Endothelial cell of umbilical vein (primary cell): Measurements from ENCODE around the gene PTRH1. TPM values are rescaled to one million over a fixed set of nuclear protein-coding genes. Genes with fewer than 3 reads are reported as not detected.

Source experiments
- BruUV-seq: library from RNA; stranded (reverse); fragments of 400-500 nt; replicated peaks from 2 replicates; lab custom pipeline; 2021; lab: Mats Ljungman, UMichigan
- CTCF ChIA-PET: fragments of 300-600, 350-600 bp; sonication (Branson Sonifier 250); formaldehyde crosslinking; loops from one replicate; lab custom pipeline; 2021; ENCODE audit warnings: antibody characterized with exemption, inconsistent platforms; lab: Charles Lee
- POLR2A ChIA-PET: fragments of 300-600, 350-600 bp; sonication (Branson Sonifier 250); formaldehyde crosslinking; loops from one replicate; lab custom pipeline; 2021; ENCODE audit warnings: antibody characterized with exemption, inconsistent platforms; lab: Charles Lee
- DNase-seq: peaks from one replicate; pipeline ENCODE4 v3.0.0-alpha.2; 2011; ENCODE audit warnings: low read depth, low spot score
- FAIRE-seq: peaks from 2 replicates; lab custom pipeline; 2011; peaks lifted over from hg19 to GRCh38; lab: Jason Lieb, UNC
- H2AFZ ChIP-seq: 2 replicates; pipeline ENCODE4 v1.6.0; 2012; ENCODE audit warnings: low read depth, low read length, control low read depth, inconsistent platforms
- H3K27ac ChIP-seq: 2 replicates; pipeline ENCODE4 v1.5.1; 2011; ENCODE audit warnings: low read depth, mild to moderate bottlenecking, control low read depth, low read length, moderate library complexity; ENCODE audit not compliant: insufficient read depth
- H3K27me3 ChIP-seq, 2 experiments: 2 replicates each; pipeline versions ENCODE4 v1.6.0 to v1.6.1; 2011; ENCODE audit warnings: low read length in 2 of 2, mixed read lengths in 1 of 2; ENCODE audit not compliant: control insufficient read depth in 2 of 2, insufficient read depth in 2 of 2
- H3K36me3 ChIP-seq, 2 experiments: 2 replicates in 1 of 2; 3 replicates in 1 of 2; pipeline ENCODE4 v1.5.1; 2011; ENCODE audit warnings: low read length in 2 of 2, mild to moderate bottlenecking in 1 of 2, moderate library complexity in 1 of 2; ENCODE audit not compliant: control insufficient read depth in 2 of 2, insufficient read depth in 2 of 2; ENCODE audit errors: extremely low read depth in 1 of 2
- H3K4me1 ChIP-seq: 3 replicates; pipeline ENCODE4 v1.5.1; 2011; ENCODE audit warnings: mild to moderate bottlenecking, low read length; ENCODE audit not compliant: control insufficient read depth, insufficient read depth; ENCODE audit errors: extremely low read depth
- H3K4me2 ChIP-seq: 2 replicates; pipeline ENCODE4 v1.6.1; 2011; ENCODE audit warnings: low read length, control low read depth, mixed read lengths; ENCODE audit not compliant: insufficient read depth
- H3K4me3 ChIP-seq, 3 experiments: fragments of 200-600 bp in 1 of 3; sonication (generic), shearing (Covaris generic) in 1 of 3; replicated peaks in 1 of 3; 2 replicates each; pipeline ENCODE4 v1.5.1; 2011 to 2016; ENCODE audit warnings: control low read depth in 3 of 3, low read length in 3 of 3, mild to moderate bottlenecking in 2 of 3, inconsistent platforms in 1 of 3, low read depth in 1 of 3, moderate library complexity in 1 of 3; ENCODE audit not compliant: insufficient read depth in 1 of 3
- H3K79me2 ChIP-seq: 2 replicates; pipeline ENCODE4 v1.6.0; 2012; ENCODE audit warnings: low read length, inconsistent platforms; ENCODE audit not compliant: control insufficient read depth, insufficient read depth
- H3K9ac ChIP-seq: replicated peaks from 2 replicates; pipeline ENCODE3; 2011; ENCODE audit warnings: low read length, control low read depth; ENCODE audit not compliant: insufficient read depth; ENCODE audit errors: extremely low read depth
- H3K9me1 ChIP-seq: replicated peaks from 3 replicates; pipeline ENCODE4 v1.6.0; 2011; ENCODE audit warnings: mild to moderate bottlenecking, low read length; ENCODE audit not compliant: control insufficient read depth, insufficient read depth; ENCODE audit errors: extremely low read depth
- H3K9me3 ChIP-seq: replicated peaks from 2 replicates; pipeline ENCODE4 v1.5.1; 2012; ENCODE audit warnings: low read length, inconsistent platforms; ENCODE audit not compliant: control insufficient read depth, insufficient read depth
- H4K20me1 ChIP-seq: replicated peaks from 2 replicates; pipeline ENCODE3; 2011; ENCODE audit warnings: mild to moderate bottlenecking, low read length; ENCODE audit not compliant: control insufficient read depth, insufficient read depth; ENCODE audit errors: extremely low read depth
- CTCF ChIP-seq, 2 donors: IDR thresholded peaks; 1 replicate in 1 of 2; 2 replicates in 1 of 2; pipeline ENCODE4 v1.5.1; 2011; ENCODE audit warnings: low read length in 2 of 2, mild to moderate bottlenecking in 2 of 2, moderate library complexity in 2 of 2, control low read depth in 1 of 2, inconsistent platforms in 1 of 2, low read depth in 1 of 2; ENCODE audit not compliant: insufficient read depth in 1 of 2; ENCODE audit errors: extremely low read depth in 1 of 2
- EZH2 ChIP-seq: IDR thresholded peaks from 2 replicates; pipeline ENCODE4 v1.6.1; 2012; ENCODE audit warnings: borderline replicate concordance, low read depth, mild to moderate bottlenecking, moderate library complexity, low read length, inconsistent platforms; ENCODE audit not compliant: severe bottlenecking
- GATA2 ChIP-seq: IDR thresholded peaks from 2 replicates; pipeline ENCODE4 v1.7.0; 2011; ENCODE audit warnings: low read depth, mild to moderate bottlenecking, moderate library complexity, mixed read lengths, low read length; ENCODE audit not compliant: insufficient read length, insufficient read depth
- JUN ChIP-seq: IDR thresholded peaks from 2 replicates; pipeline ENCODE4 v1.6.1; 2011; ENCODE audit warnings: borderline replicate concordance, low read depth; ENCODE audit not compliant: insufficient read length, insufficient read depth
- MAX ChIP-seq: IDR thresholded peaks from 2 replicates; pipeline ENCODE4 v1.6.1; 2011; ENCODE audit not compliant: insufficient read depth, insufficient read length
- POLR2A ChIP-seq: IDR thresholded peaks from 2 replicates; pipeline ENCODE4 v1.6.1; 2012; ENCODE audit warnings: low read depth, mild to moderate bottlenecking, control low read depth, low read length
- POLR2AphosphoS5 ChIP-seq: IDR thresholded peaks from 2 replicates; pipeline ENCODE4 v1.6.1; 2012; ENCODE audit warnings: low read depth, mild to moderate bottlenecking, control low read depth, low read length, moderate library complexity; ENCODE audit not compliant: insufficient read depth
- dilution Hi-C: fragments of 300-500 bp; cut with MboI; formaldehyde crosslinking; loops from one replicate; pipeline ENCODE4 v1.15.0; 2019; ENCODE audit warnings: low sequenced_read_pairs; ENCODE audit not compliant: extremely low pct_ligation_motif_present
- intact Hi-C: fragments of 100-400 bp; cut with micrococcal nuclease; formaldehyde crosslinking; loops from one replicate; pipeline ENCODE4 v1.10.0; 2022
- polyA plus RNA-seq, 4 experiments: library from polyadenylated mRNA; depleted of rRNA in 3 of 4; stranded (reverse) in 3 of 4; unstranded in 1 of 4; fragments of >200 nt; gene quantifications; 2 replicates each; pipeline versions ENCODE4 v1.2.1 to v1.2.3, GENCODE V29; 2011 to 2012; ENCODE audit warnings: missing spikeins in 1 of 4
- total RNA-seq: library from RNA; stranded (reverse); gene quantifications from 2 replicates; pipeline ENCODE4 v1.2.3, GENCODE V29; 2021

Gene PTRH1
- total and polyA plus RNA-seq, 2 donors (not counting 3 experiments of a cell fraction or from before 2014, with no cell fraction given) = 25.1 to 52.2 TPM

DNA sequence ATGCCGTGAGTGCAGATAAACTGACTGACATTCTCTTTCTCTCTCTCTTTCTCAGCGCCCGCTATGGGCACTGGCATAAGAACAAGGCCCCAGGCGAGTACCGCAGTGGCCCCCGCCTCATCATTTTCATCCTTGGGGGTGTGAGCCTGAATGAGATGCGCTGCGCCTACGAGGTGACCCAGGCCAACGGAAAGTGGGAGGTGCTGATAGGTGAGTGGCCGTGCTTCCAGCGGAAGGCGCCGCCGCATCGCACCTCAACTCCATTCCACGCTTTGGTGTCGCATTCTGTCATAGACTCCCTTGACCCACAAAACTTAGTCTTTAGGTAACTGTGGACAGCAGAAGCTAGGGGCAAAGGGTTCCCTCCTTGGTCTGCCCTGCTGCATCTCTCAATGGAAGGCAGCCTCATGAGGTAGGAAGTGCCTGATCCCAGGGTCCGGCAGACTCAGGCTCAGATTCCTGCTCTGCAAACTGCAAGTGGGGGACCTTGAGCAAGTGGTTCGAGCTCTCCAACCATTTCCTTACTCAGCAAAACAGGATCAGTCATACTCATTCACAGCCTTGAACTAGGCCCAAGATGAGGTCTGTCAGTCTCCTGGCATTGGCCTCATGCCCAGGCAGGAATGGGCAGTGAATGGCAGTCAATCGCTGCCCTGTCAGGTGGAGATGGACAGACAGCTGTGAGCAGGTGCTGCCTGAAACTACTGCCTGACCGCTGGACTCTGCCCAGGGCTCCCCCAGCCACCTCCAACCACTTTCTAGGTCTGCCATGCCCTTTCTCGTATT, 32.9 kb downstream of the PTRH1 start:
- Histone ChIP-seq H3K4me2 (no peak overlapping the region), H3K79me2 (no peaks in the 10 kb centered on the region), H3K4me3 (no peak overlapping the region), H3K9me3 (no peaks in the 10 kb centered on the region), H4K20me1 (no peaks in the 10 kb centered on the region), H3K27ac (no peak overlapping the region), H3K4me1 (no peaks in the 10 kb centered on the region), H2AFZ (no peak overlapping the region), H3K36me3 (peaks cover 0 to 48% of the 10 kb centered on the region in 2 experiments), H3K9me1 (no peaks in the 10 kb centered on the region), H3K27me3 (no peaks in the 10 kb centered on the region), H3K9ac (no peak overlapping the region)
- POLR2A ChIA-PET = no interaction called here
- intact Hi-C loops (no loop called here), dilution Hi-C loops (no loop called here)
- FAIRE-seq (no peak), DNase-seq (no peak)
- TF ChIP-seq JUN = no peak
- no peak for TF ChIP-seq CTCF (IDR thresholded peaks at IDR 0.05; ENCODE audit: extremely low read depth in 1 of 2, insufficient read depth in 1 of 2, low read depth in 1 of 2, low read length in 2 of 2)
- no peak for TF ChIP-seq MAX
- TF ChIP-seq GATA2 = no peak
- no peak for TF ChIP-seq EZH2
- TF ChIP-seq POLR2A = no peak
- no peak for TF ChIP-seq POLR2AphosphoS5
- CTCF ChIA-PET = interaction anchor here (1.3 to 1.9 kb wide), 3 partner anchors 37 to 71 kb away, joined by 3 to 6 read pairs (median 5); partner anchors contain the start of genes STXBP1 and TOR2A
- no TSS peak for BruUV-seq
